ENCODE data around the gene VPS4A.
"Not testable (repeated sequence)": the region's sequence is repeated elsewhere in the genome, so short reads cannot be mapped to it uniquely, and the experiment has no call there.

The VPS4A gene

GRCh38 chr16:69310653-69311532 lies at the start of gene VPS4A:
TSS of gene VPS4A (plus strand) at chr16:69311350. CDS start at chr16:69311512, 162 bp downstream.
- peak; percentile 40 to 98 (median 94) for DNase-seq

- DNase-seq: no peak
Observed at GRCh38 chr16:69266334-69267063, 44.7 kb upstream of the VPS4A start.

- DNase-seq: no peak
Observed at GRCh38 chr16:69267633-69268032, 43.5 kb upstream of the VPS4A start.

- DNase-seq: no peak
Observed at GRCh38 chr16:69270395-69270794, 40.8 kb upstream of the VPS4A start.

- no peak for DNase-seq
Observed at GRCh38 chr16:69270831-69271230, 40.3 kb upstream of the VPS4A start.

GRCh38 chr16:69273009-69273408 lies 38.1 kb upstream of the VPS4A start:
- DNase-seq: no peak

- DNase-seq: no peak
Observed at GRCh38 chr16:69274699-69275235, 36.4 kb upstream of the VPS4A start.

- no peak for DNase-seq
Observed at GRCh38 chr16:69276148-69277115, 34.7 kb upstream of the VPS4A start.

GRCh38 chr16:69277413-69277812 lies 33.7 kb upstream of the VPS4A start:
- no peak for DNase-seq

- no peak for DNase-seq
Observed at GRCh38 chr16:69283851-69284250, 27.3 kb upstream of the VPS4A start.

GRCh38 chr16:69285240-69285639 lies 25.9 kb upstream of the VPS4A start:
- no peak for DNase-seq

GRCh38 chr16:69286941-69287713 lies 24.0 kb upstream of the VPS4A start:
- DNase-seq: peak in 4 of 56 donors; percentile 5 to 64 (median 24)

GRCh38 chr16:69291657-69292056 lies 19.5 kb upstream of the VPS4A start:
- not testable (repeated sequence) for DNase-seq

GRCh38 chr16:69293401-69293800 lies 17.7 kb upstream of the VPS4A start:
- no peak for DNase-seq

GRCh38 chr16:69294051-69294450 lies 17.1 kb upstream of the VPS4A start:
- no peak for DNase-seq

- DNase-seq: not testable (repeated sequence)
Observed at GRCh38 chr16:69296771-69297170, 14.4 kb upstream of the VPS4A start.

GRCh38 chr16:69298261-69298660 lies 12.9 kb upstream of the VPS4A start:
- DNase-seq: no peak

- no peak for DNase-seq
Observed at GRCh38 chr16:69301187-69301586, 10.0 kb upstream of the VPS4A start.

- no peak for DNase-seq
Observed at GRCh38 chr16:69301861-69302260, 9.3 kb upstream of the VPS4A start.

GRCh38 chr16:69302301-69302700 lies 8.8 kb upstream of the VPS4A start:
- no peak for DNase-seq
